ENCODE results near the gene TAPT1.
"Not testable (repeated sequence)": the region's sequence is repeated elsewhere in the genome, so short reads cannot be mapped to it uniquely, and the experiment has no call there.

Gene TAPT1

DNA sequence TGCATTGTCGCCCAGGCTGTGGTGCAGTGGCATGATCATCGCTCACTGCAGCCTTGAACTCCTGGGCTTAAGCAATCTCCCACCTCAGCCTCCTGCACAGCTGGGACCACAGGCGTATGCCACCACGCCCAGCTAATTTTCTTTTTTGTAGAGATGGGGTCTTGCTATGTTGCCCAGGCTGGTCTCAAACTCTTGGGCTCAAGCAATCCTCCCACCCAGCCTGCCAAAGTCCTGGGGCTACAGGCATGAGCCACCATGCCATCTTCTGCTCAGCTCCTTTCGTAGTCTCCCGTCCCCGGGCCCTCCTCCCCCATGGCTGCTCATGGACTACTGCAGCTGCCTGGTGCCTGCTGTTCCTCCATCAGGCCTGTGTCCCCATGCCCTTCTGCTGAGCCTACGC, 58.1 kb downstream of the TAPT1 start:
- DNase-seq, result no peak

DNA sequence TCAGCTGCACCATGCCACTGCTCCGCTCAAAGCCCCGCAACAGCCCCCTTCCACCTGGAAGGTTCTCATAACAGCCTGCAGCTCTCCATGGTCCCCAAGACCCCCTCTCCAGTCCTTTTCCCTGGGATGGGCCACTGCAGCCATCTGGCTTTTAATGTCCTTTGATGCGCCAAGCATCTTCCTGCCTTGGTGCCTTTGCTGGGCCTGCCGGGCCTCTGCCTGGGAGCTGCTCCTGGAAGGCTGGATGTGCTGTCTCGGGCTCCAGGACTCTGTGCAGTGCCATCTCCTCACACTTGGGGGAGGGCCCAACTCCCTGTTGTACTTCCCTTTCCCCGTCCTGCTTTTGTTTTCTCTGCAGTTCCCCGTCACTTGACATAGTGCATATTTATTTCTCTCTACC, 60.3 kb downstream of the TAPT1 start:
- no peak for DNase-seq

DNA sequence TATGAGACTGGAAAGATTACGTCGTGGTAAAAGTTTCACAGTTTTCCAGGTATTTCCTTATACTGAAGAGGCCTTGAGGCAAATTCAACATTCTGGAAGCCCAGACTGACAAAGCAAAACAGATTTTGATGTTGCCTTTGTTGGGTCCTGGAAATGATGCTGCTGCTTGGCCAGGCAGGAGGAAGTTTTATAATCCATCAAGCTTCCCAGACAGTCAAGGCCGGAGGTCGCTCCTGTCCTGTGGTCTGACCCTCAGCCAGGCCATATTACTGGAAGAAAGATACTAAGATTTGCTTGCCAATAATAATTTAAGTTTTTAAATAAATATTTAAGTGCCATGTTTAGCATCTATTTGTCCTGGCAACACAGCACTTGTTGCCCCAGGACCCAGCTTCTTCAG, 63.4 kb downstream of the TAPT1 start:
- no peak for DNase-seq

DNA sequence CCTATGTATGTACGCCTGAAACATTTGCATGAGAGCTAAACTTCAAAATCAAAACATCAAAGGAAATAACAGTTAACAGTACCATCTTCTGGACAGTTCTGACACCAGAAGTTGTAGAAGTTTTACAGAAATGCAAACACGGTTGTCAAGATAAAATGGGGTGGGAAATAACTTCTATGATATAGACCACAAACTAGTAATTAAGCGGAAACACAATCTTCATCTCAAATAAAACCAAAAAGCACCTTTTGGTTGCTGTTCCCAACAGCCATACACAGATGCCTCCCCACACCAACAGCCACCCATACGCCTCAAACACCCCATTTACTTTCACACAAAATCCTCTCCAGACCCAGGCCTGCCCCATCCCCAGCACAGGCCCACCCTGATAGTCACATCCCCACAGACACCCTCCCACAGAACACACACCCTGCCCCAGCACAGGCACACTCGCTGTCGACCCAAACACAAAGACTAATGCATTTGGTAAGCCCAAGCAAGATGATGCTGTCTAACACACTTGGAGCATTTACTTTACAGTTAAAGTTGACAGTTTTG, 64.3 kb downstream of the TAPT1 start:
- DNase-seq, result no peak

DNA sequence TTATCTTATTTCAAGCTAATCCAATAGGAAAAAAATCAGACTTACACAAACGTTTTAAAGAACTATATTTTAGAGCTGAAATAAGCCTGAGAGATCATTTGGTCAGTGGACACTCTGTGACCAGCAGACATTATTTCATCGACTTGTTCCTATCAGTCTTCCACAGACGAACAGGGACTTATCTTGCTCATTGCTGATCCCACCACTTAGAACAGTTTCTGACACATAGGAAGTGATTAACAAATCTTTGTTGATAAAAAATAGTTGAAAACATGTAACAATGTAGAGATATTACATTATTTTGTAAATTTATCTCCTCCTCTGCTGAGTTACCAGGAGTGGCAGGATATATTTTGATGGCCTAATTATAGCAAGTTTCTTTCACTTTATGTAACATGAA, 65.8 kb downstream of the TAPT1 start:
- no peak for DNase-seq

DNA sequence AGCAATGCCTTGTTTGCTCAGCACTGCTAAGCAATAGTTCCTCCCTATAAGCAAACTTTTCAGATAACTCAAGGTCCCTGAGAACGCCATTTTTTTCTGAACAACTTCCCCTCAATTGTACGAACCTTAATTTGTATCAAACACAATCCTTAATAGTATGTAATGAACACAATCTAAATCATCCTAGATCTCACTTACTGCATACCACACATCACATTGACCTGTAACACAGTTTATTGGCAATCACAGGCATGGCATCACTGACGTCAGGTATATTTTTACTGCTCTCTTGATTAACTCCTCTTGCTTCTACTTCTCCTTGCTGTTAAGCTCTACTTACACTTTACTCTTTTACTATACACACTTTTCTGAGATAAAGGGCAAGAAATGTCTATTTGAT, 67.0 kb downstream of the TAPT1 start:
- DNase-seq, result no peak

DNA sequence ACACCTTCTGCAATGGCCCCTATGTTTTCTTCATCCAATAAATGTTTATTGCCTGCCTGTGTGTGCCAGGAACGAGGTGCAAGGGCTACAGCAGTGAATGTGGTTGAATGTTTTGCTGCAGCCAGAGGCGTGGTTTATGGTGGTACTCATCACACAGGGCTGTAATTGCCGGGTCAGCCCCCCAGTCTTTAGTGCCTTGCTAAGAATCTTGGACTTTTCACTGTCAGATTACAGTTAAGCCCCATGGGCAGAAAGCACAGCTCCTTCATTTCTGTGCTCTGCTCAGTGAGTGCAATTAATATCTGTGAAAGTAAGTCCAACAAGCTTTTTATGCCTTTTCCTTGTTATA, 67.8 kb downstream of the TAPT1 start:
- no peak for DNase-seq

DNA sequence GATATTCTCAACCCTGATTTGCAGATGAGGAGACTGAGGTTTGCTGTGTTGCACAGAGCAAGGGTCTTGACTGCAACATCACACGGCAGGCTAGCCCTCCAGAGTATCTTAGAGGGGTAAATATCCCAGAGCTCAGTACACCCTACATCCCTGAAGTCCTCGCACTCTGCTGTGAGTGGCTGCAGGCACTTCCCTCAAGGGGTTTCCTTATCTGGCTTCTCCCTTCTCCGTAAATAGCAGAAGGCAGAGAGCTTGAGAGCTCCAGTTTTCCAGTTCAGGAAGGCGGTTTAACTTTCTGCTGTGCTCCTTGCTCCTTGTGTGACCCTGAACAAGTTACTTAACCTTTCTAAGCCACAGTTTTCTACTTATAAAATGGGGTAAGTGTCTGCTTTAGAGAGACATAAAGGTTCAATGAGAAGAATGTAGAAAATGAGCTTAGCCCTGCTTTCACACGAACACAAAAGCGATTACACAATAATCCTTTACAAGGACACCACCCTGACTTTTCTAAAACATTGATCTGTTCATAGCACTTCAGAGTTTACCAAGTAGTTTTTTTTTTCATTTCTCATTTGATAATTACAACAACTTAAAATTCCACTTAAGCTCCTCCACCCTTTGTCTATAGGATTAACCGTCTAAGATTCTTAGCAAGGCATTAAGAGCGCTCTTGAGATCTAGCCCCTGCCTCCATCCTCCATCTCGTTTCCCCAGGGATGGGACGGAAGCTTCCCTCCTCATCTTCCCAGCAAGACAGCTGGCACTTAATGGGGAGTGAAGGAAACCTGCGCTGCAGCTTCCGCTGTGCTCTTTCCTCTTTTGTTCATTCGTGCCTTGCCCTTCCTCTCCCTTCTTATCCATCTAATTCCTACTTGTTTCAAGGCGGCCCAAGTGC, 68.4 kb downstream of the TAPT1 start:
- DNase-seq, result no peak

DNA sequence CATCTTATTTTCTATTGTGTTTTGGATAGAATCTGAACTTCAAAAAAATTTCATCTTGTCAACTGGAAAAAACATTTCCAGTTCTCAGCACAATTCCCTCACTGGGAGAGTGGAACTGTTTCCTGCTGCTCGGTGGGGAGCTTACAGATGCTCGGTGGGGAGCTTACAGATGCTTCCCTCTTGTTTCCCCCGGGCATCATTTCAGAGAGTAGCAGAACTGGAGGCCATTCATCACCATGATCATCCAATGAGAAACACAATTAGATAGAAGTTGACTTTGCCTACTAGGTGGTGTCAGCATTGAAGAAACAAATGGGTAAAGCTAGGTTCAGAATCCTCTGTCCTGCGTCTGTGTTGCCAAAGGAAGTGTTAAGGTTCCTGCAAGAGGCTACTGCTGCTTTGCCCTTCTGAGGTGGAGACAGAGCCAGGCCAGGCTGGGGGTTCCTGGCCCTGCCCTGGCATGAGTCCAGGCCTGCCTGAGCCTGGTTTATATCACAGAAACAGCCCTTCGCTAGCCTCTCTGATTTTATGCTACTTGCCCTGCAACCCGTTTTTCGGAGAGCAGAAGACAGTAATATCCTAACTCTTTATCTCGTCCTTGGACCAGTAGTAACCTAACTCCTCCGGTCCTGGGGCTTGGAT, 70.6 kb downstream of the TAPT1 start:
- DNase-seq, result no peak

DNA sequence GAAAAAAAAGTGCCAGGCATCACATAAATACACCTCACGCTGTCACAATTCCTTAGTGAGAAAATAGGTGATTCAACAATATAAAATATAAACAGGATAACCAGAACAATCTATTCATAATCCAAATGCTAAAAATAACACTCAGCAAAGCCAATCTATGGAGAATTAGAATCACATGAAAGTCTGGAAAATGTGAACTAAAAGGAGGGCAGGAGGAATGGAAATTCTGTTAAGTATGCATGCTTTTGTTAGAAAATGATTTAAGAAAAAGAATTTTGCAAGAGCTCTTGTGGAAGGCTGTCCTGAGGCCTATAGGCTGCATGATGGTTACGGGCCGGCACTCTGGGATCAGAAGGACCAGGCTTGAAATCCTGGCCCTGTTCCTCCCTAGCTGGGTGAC, 71.8 kb downstream of the TAPT1 start:
- no peak for DNase-seq

DNA sequence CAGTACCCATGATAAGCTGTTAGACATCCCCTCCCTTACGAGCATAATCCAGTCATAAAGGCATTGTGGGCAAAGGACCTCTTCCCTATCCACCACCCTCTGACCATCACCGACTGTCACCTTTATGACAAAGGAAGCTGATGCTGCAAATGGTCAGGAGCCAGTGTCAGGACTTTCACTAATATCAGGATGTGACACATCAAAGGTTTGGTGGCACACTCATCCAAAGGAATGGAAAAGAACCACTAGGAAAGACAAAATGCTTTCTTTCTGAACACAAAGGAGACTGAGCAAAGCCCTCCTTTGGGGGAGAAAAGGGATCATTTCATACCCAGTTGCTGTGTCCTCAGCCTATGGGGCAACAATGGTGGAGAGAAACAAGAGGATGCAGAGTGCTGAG, 75.6 kb downstream of the TAPT1 start:
- no peak for DNase-seq

DNA sequence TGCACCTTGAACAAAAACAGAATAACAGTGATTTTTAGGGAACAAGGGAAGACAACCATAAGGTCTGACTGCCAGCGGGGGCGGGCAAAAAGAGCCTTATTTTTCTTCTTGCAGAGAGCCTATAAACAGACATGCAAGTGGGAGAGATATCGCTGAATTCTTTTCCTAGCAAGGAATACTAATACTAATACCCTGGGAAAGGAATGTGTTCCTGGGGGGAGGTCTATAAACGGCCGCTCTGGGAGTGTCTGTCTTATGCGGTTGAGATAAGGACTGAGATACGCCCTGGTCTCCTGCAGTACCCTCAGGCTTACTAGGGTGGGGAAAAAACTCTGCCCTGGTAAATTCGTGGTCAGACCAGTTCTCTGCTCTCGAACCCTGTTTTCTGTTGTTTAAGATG, 81.4 kb downstream of the TAPT1 start:
- not testable (repeated sequence) for DNase-seq

DNA sequence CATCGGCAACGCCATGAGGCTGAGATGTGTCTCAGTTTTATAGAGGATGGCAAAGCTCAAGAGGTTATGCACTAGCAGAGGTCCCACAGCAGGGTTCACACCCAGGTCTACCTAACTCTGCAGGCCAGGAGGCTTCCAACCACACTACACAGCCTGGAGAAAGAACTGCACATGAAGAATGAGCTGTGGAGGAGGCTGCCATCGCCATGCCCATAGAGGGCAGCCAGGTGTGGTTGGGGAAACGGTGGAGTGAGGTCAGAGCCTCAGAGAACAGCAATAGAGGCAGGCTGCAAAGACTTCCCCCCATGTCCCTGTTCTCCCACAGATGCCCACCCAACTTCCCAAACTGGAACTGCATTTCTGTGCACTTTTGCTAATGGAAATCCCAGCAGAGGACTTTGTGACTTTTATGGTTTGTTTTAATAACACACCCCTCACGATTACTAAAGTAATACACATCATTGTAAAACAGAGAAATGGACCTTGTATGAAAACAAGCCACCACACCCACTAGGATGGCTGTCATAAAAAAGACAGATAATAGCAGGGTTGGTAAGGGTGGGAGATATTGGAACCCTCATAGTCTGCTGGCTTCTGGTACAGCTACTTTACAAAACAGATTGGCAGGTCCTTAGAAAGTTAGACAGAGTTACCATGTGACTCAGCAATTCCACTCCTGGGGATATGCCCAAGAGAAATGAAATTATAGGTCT, 83.5 kb downstream of the TAPT1 start:
- DNase-seq, result no peak

DNA sequence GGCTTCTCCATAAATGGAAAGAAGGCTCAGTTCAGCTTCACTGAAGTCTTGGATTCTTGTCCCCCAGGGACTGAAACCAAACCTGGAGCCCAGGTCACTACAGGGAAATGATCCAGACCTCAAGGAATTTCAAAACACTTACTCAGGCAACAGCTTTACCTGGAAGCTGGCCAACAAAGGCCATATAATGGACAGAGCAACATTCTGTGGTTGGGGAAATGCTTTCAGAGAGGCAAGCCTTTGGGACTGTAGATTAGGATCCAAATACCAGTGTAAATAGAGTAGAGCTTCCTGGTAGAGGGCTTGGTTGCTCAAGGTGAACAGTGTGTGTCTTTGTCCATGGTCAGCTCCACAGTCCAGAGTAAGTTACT, 85.4 kb downstream of the TAPT1 start:
- no peak for DNase-seq

DNA sequence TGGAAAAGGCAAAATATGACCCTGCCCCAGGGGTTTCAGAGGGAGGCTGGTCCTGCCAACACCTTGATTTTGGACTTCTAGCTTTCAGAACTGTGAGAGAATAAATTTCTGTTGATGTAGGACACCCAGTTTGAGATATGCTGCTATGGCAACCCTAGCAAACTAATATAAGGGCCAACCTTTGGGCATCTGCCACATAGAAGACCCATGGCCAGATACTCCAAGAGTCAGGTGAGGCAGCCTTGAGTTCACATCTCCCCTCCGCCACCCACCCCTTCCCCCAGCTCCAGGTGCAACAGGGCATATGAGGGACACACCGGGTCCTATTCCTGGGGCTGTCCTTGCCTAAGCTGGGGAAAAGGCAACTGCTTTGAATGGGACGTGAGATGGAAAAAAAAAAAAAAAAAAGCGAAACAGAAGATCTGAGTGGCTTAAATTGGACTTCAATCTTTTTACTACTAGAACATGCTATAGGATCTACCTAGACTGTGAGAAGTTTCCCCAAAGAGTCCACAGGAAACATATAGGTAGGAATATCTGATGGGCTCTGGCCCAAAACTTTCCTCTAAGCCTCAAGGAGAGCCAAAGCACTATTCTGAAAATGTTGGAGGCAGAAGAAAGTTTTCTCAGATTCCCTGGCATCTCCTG, 85.9 kb downstream of the TAPT1 start:
- no peak for DNase-seq

DNA sequence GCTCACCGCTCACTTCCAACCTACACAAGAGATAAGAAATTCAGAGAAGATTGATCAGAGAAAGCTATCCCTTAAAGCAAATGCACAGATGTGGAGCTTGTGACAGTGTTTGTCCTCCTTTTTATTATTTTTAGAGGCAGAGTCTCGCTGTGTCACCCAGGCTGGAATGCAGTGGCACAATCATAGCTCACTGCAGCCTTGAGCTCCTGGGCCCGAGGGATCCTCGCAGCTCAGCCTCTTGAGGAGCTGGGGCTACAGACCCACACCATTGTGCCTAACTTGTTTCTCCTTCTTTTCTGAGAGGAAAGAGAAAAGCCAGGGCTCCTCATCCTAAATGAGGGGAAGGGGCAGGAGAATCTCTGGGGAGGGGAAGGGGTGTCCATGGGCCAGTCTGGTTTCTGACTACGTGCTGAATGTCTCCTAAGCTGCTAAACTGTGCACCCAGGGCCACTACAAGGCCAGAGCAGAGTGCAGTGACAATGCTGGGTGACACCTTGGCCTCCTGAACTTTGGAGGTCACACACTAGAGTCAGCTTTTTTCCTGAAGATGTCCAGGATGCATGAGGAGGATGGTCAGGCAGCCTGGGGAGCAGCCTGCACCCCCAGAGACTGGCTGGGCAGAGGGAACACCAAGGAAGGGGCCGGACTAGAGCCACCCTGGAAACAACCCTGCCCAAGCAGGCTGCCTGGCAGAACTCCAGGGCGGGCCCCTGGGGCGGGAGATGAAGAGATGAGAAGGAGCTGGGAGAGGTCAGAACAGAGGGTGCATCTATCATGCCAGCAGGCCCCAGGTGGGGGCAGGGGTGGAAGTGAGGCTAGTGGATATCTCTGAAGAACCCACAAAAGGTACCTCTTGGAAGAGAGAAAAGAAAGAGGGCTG, 87.0 kb downstream of the TAPT1 start:
- no peak for DNase-seq

DNA sequence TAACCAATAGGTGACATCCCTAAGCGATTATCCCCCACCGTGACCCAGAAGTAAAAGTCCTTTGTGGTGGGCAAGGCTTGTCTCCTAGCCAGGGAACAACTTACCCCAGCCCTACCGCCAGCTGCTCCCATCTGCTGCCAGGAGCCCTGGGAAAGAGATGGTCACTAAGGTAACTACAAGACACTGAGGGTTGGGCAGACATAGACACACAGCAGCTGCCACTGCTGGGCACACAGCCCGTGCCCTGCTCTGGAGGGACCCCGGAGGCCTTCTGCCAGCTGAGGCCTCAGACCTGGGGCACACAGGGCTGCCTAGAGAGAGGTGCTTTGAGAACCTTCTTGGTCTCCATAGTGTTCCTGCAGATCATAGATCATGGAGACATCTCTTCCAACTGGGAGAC, 89.4 kb downstream of the TAPT1 start:
- DNase-seq, result no peak

DNA sequence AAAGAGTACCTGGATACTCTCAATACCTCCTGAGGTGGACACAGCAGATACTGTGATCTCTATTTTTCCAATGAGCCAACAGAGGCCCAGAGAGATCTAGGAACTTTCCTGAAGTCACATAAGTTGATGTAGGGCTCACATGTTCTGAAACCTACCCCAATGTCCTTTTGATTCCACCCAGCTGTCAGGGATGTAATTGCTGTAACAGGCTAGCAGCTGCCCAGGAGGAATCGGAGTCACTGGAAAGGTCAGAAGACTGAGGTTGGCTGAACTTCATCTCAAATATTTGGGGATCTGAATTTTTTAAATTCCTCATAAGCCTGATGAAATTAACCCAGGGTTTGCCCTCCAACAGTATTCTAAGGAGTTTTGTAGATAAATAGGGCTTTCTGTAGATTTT, 90.0 kb downstream of the TAPT1 start:
- DNase-seq, result no peak

DNA sequence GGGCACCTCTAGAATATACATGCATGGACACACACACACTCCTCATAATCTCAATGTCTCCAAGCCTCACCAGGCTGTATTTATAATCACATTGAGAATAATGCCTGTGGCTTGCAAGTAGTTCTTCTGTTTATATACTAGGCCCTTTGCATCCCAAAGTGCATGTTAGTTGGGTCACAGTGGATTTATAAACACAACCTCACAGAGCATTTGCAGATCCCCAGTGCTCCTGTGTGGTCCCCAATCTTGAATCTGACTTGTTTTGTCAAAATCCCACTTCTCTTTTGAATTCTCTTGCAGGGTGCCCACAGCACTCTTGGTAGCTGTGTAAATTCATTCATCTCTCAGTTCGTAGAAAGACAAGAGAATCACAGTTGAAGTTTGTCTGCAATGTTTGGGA, 92.9 kb downstream of the TAPT1 start:
- DNase-seq, result no peak

DNA sequence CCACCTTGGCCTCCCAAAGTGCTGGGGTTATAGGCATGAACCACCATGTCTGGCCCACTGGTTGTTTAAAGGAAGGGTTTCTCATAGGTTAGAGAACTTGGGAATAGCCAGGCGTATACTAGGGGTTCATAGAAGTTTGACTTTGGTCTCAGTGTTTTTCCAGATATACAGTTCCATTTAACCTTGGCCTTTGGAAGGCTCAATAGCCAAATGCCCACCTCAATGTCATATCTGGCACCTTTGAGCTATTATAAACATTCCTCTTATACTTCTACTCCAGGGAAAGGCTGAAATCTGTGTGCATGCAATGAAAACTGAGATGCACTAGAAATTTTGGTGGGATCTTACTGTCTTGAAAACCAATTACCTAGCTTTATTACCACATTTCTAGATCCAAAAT, 95.0 kb downstream of the TAPT1 start:
- no peak for DNase-seq

DNA sequence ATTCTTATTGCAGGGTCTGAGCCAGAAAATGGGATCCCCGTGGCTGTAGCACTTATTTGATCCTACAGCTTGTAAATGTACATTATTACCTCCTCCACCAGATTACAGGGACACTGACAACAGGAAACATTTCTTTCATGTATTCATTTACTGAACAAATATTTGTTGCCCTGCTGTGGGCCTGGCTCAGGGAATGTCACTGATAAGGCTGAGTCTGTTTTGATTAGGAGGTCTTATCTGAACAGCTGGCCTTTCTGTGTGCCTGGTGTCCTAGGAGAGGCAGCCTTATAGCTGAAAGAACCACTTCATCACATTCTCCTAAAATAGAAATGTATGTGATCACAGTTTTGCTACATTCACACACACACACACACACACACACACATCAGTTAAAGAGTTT, 96.9 kb downstream of the TAPT1 start:
- peak; percentile 38 for DNase-seq

DNA sequence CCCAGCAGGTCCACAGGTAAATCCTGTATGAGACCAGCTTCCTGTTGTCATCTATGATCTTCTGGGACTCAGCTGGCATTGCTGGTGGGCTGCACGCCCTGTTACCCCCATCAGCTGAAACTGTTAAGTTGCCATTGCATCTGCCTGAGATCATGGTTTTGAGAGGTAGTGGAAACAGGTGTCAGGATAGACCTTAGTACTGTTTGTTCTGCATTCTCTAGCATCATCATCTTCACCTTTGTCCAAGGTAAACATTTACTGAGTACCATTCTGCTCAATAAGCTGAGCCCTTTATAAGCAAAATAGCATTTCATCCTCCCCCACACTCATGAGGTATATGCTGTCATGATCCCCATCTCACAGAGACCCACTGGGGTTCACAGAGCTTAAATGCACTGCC, 99.6 kb downstream of the TAPT1 start:
- DNase-seq, result no peak
